ENCODE results near the gene PSMB11. TPM values are rescaled to one million over a fixed set of nuclear protein-coding genes. Genes with fewer than 3 reads are reported as not detected.

Gene PSMB11
- total and polyA plus RNA-seq, 9 donors: not detected

DNA sequence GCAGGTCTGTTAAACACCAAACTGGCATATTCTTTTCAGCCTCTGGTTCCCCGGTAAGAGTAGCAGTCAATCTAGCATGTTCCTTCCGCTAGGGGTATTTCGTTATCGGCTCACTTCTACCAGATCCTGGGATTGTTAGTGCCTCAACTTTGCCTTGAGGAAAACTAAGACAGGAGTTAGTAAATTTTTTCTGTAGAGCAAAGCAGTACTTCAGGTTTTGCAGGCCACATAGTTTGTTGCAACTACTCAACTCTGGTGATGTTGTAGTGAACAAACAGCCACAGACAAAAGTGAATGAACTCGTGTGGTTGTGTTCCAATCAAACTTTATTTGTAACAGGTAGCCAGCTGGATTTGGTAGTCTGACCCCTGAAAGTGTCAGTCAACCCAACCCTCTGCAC is 21.6 kb downstream of the PSMB11 start:
- TF ChIP-seq EP300 (IDR thresholded peaks at IDR 0.05): no peak
- TF ChIP-seq POLR2A (IDR thresholded peaks at IDR 0.05): no peak
- TF ChIP-seq, protein P1, sequence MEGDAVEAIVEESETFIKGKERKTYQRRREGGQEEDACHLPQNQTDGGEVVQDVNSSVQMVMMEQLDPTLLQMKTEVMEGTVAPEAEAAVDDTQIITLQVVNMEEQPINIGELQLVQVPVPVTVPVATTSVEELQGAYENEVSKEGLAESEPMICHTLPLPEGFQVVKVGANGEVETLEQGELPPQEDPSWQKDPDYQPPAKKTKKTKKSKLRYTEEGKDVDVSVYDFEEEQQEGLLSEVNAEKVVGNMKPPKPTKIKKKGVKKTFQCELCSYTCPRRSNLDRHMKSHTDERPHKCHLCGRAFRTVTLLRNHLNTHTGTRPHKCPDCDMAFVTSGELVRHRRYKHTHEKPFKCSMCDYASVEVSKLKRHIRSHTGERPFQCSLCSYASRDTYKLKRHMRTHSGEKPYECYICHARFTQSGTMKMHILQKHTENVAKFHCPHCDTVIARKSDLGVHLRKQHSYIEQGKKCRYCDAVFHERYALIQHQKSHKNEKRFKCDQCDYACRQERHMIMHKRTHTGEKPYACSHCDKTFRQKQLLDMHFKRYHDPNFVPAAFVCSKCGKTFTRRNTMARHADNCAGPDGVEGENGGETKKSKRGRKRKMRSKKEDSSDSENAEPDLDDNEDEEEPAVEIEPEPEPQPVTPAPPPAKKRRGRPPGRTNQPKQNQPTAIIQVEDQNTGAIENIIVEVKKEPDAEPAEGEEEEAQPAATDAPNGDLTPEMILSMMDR (IDR thresholded peaks at IDR 0.05): no peak
- no peaks in the 10 kb centered on the region for H3K9me3 ChIP-seq
- no peaks in the 10 kb centered on the region for H3K4me1 ChIP-seq (ENCODE audit: insufficient read depth)
- H3K4me3 ChIP-seq: no peak overlapping the region
- no peaks in the 10 kb centered on the region for H3K27me3 ChIP-seq
- whole genome bisulfite sequencing, 3 donors: 79 to 88% (median 85%) methylated on average over 5 of the region's 5 CpGs
- no peak for DNase-seq
- no peak overlapping the region for H3K27ac ChIP-seq
- intact Hi-C loops (cut with DNase I): no loop called here
- H3K36me3 ChIP-seq: peaks cover 2% of the 10 kb centered on the region

DNA sequence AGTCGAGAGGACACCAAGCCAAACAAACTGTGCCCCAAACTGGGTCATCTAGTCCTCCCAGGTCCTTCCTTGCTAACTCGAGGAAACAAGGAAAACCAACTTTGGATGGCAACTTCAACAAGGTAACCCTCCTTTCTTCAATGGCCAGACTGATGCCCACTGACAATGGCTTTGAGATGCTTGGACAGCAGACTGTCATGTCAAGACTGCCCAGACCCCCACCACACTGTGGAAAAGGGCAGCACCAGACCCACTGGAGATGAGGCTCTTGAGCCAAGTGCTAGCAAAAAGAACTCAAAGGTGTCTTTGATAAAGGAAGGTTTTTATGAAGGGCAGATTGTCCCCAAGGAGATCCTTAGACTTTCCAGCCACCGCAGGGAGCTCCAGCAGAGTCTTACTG is 24.4 kb downstream of the PSMB11 start:
- H3K4me3 ChIP-seq: no peak overlapping the region
- peaks cover 4% of the 10 kb centered on the region for H3K4me1 ChIP-seq (ENCODE audit: insufficient read depth)
- DNase-seq: peak in 1 of 5 donors; percentile 5
- TF ChIP-seq POLR2A (IDR thresholded peaks at IDR 0.05): no peak
- TF ChIP-seq, protein P1 (IDR thresholded peaks at IDR 0.05): no peak
- TF ChIP-seq EP300 (IDR thresholded peaks at IDR 0.05): no peak
- no peaks in the 10 kb centered on the region for H3K27me3 ChIP-seq
- no peaks in the 10 kb centered on the region for H3K9me3 ChIP-seq
- peaks cover 2% of the 10 kb centered on the region for H3K36me3 ChIP-seq
- WGBS, 3 donors: 65 to 83% (median 78%) methylated on average over 3 of the region's 3 CpGs
- intact Hi-C loops (cut with DNase I): no loop called here
- H3K27ac ChIP-seq: no peak overlapping the region

DNA sequence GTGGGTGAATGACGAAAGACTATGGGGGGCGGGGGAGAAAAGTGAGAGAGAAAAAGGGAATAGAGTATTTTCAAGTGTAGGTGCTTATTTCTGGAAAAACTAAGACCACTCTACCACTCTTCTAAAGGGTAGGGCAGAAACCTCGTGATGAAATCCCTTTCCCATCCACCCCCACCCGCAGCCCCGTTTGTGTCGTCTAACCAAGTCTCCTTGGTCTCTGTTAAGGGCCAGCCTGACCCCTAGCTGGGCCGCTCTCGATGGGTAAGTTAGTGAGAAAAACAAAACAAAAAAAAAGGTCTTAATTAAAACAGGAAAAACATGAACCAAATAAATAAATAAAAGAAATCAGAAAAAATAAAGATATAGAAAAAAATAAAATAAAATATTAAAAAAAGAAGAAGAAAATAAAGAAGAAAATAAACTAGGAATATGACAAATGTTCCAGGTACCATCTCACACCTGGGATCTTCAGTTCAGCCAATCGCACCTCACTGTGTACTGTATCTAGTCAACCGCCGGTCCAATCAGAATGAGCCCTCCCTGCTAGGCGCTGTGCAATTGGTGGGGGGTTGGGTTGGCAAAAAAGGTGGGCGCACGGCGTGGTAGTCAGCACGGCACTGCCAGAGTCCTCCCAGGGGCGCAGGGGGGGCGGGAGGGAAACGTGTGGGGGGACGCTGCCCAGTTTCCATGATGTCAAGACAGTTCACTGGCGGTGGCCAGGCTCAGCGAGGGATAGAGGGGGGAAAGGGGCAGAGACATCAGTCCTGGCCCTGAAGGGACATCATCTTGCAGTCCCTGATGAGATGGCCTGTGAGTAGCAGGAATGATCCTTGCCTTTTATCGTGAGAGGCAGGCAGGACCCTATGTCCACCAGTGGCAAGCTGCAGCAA is 25.1 kb downstream of the PSMB11 start:
- intact Hi-C loops (cut with DNase I): no loop called here
- Histone ChIP-seq H3K27me3 (no peaks in the 10 kb centered on the region), H3K9me3 (no peaks in the 10 kb centered on the region), H3K4me3 (no peak overlapping the region), H3K4me1 (ENCODE audit: insufficient read depth) (peaks cover 7% of the 10 kb centered on the region), H3K36me3 (peaks cover 2% of the 10 kb centered on the region), H3K27ac (no peak overlapping the region)
- peak in 2 of 5 donors; percentile 26 to 36 for DNase-seq
- TF ChIP-seq POLR2A (IDR thresholded peaks at IDR 0.05): no peak
- no peak for TF ChIP-seq EP300 (IDR thresholded peaks at IDR 0.05)
- TF ChIP-seq, protein P1 (IDR thresholded peaks at IDR 0.05): no peak
- 77 to 81% (median 78%) methylated on average over 23 of the region's 23 CpGs for WGBS, 3 donors

DNA sequence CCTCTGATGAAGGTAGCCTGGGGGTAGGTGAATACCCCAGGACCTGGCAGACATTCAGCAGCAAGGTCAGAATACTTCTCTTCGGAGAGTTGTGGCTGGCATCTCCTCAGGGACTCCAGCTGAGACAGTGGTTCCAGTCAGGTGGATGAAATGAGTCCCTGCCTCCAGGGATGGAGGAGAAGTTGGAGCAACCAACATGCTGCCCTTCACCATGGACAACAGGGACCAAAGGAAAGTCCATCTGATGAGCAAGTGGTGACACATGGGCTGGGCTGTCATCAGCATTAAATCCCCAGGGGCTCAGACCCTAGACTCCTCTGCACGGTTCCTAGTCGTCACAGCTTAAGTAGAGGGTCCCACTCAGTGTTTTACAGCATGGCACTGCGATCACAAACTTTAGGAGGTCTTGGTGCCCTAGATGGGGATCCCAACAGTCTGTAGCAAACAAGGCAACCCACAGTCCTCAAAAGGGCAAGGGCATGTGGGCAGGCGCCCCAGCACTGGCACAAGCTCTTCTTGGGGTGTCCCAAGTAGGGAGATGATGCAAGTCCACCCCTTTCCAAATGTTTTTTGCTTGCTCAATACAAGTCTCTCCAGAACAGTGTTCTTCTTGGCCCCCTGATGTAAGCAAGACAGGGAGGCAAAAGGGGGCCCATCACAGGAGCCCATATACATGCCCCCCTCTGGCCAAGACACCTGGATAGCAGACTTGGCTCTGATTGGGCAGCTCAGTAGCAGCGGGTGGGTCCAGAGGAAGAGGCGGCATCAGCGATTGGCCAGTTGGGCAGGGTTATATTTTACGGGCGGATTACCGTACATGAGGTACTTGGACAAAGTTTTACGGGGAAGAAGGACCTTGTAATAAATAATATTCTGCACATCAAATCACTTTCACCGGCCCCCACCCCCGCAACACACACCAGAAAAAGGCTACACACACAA is 26.1 kb downstream of the PSMB11 start:
- no peak overlapping the region for H3K4me3 ChIP-seq
- 64 to 72% (median 67%) methylated on average over 14 of the region's 14 CpGs for WGBS, 3 donors
- DNase-seq: peak in 2 of 5 donors; percentile 31 to 40
- no peaks in the 10 kb centered on the region for H3K27me3 ChIP-seq
- H3K4me1 ChIP-seq (ENCODE audit: insufficient read depth): peaks cover 9% of the 10 kb centered on the region
- intact Hi-C loops (cut with DNase I): no loop called here
- H3K27ac ChIP-seq: no peak overlapping the region
- TF ChIP-seq POLR2A (IDR thresholded peaks at IDR 0.05) (no peak), EP300 (IDR thresholded peaks at IDR 0.05) (no peak)
- TF ChIP-seq, protein P1 (IDR thresholded peaks at IDR 0.05): no peak
- no peaks in the 10 kb centered on the region for H3K9me3 ChIP-seq
- peaks cover 2% of the 10 kb centered on the region for H3K36me3 ChIP-seq
